GM12891 (cell line): ENCODE results near the gene DPPA3.

Experiments used
- PAX5 ChIP-seq: IDR thresholded peaks from 2 replicates; pipeline ENCODE4 v1.6.1; 2011; ENCODE audit warnings: low read length, moderate library complexity, mild to moderate bottlenecking; ENCODE audit not compliant: insufficient read depth, severe bottlenecking
- POLR2A ChIP-seq: IDR thresholded peaks from 2 replicates; pipeline ENCODE4 v1.6.1; 2011; ENCODE audit warnings: low read depth, low read length, control low read depth
- POLR2AphosphoS5 ChIP-seq: IDR thresholded peaks from 2 replicates; pipeline ENCODE4 v1.6.1; 2011; ENCODE audit warnings: low read depth, low read length, control low read depth
- SPI1 ChIP-seq: IDR thresholded peaks from 2 replicates; pipeline ENCODE4 v1.6.1; 2011; ENCODE audit warnings: low read depth, low read length, control low read depth

GRCh38 chr12:7729746-7730145 is 18.5 kb downstream of the DPPA3 start:
- TF ChIP-seq PAX5 = no peak
- no peak for TF ChIP-seq POLR2A
- no peak for TF ChIP-seq SPI1
- TF ChIP-seq POLR2AphosphoS5 = no peak
